K562 (cell line): ENCODE data around the gene HOXA4. TPM values are rescaled to one million over a fixed set of nuclear protein-coding genes. Genes with fewer than 3 reads are reported as not detected.

Experiments used
- CLOCK ChIP-seq: fragments of 250-450 bp; sonication (Bioruptor Pico); IDR thresholded peaks from 2 replicates; pipeline ENCODE4 v1.4.0; 2020; ENCODE audit warnings: mild to moderate bottlenecking, moderate library complexity, borderline replicate concordance
- PCBP2 ChIP-seq: fragments of 200-400 bp; formaldehyde crosslinking; IDR thresholded peaks from 2 replicates; pipeline ENCODE4 v1.6.1; 2018; ENCODE audit warnings: low read length, low read depth, mild to moderate bottlenecking, moderate library complexity; ENCODE audit not compliant: poor library complexity, severe bottlenecking
- TCF3 ChIP-seq: sonication (generic); formaldehyde crosslinking; IDR thresholded peaks from 2 replicates; pipeline ENCODE4 v1.4.0; 2020; ENCODE audit warnings: mild to moderate bottlenecking, missing genetic modification reagents
- THRA ChIP-seq: fragments of 450-650 bp; IDR thresholded peaks from 2 replicates; pipeline ENCODE4 v1.6.1; 2017; ENCODE audit warnings: mild to moderate bottlenecking, moderate library complexity
- ZNF79 ChIP-seq: fragments of 250-450 bp; sonication (Bioruptor Pico); IDR thresholded peaks from 2 replicates; pipeline ENCODE4 v1.4.0; 2020; ENCODE audit warnings: low read depth, mild to moderate bottlenecking, moderate library complexity
- polyA plus RNA-seq, 8 experiments: library from polyadenylated mRNA; depleted of rRNA in 4 of 8; stranded (reverse) in 5 of 8; unstranded in 3 of 8; fragments of >200 nt; fragmentation: Nextera tagmentation in 2 of 8; fragmentation: Illumina TruSeq in 1 of 8; extraction: Ambion mirVana in 2 of 8; extraction: Trizol in 1 of 8; gene quantifications; 2 replicates each; pipeline versions ENCODE4 v1.2.1 to v1.2.3, GENCODE V29; 2011 to 2014; ENCODE audit warnings: inconsistent platforms in 1 of 8, missing spikeins in 1 of 8
- total RNA-seq, 7 experiments: library from RNA; depleted of rRNA in 6 of 7; stranded (reverse); fragments of >200 nt in 6 of 7; fragmentation: Illumina TruSeq in 2 of 7; extraction: Trizol in 2 of 7; gene quantifications; 2 replicates each; pipeline versions ENCODE4 v1.2.1 to v1.2.3, GENCODE V29; 2011 to 2021; ENCODE audit warnings: low replicate concordance in 1 of 7

HOXA4 gene
- total and polyA plus RNA-seq, 9 of the 15 experiments (the other 6 are each of a cell fraction or from before 2014, with no cell fraction given): not detected

GRCh38 chr7:27091105-27091504 lies 39.5 kb downstream of the HOXA4 start (continued):
- no peak for TF ChIP-seq CLOCK (CRISPR knock-in tag)
- no peak for TF ChIP-seq ZNF79
- TF ChIP-seq THRA: no peak
- no peak for TF ChIP-seq PCBP2
- TF ChIP-seq TCF3 (CRISPR knock-in tag): no peak
